Fibroblast of lung (primary cell): Measurements from ENCODE around the gene CLP1. TPM values are rescaled to one million over a fixed set of nuclear protein-coding genes. Genes with fewer than 3 reads are reported as not detected.

Experiments
- DNase-seq, 2 donors: peaks; one replicate each; pipeline versions ENCODE4 v3.0.0 to v3.0.0-alpha.2; 2010; ENCODE audit warnings: low read depth in 2 of 2
- H2AFZ ChIP-seq: 2 replicates; pipeline ENCODE4 v1.5.1; 2012; ENCODE audit warnings: low read length, control low read depth, inconsistent platforms
- H3K27ac ChIP-seq: 2 replicates; pipeline ENCODE4 v1.5.1; 2011; ENCODE audit warnings: low read length, control low read depth; ENCODE audit not compliant: insufficient read depth
- H3K27me3 ChIP-seq: 2 replicates; pipeline ENCODE4 v1.5.1; 2011; ENCODE audit warnings: mild to moderate bottlenecking, low read length; ENCODE audit not compliant: control insufficient read depth, insufficient read depth
- H3K36me3 ChIP-seq: 2 replicates; pipeline ENCODE4 v1.5.1; 2011; ENCODE audit warnings: low read length; ENCODE audit not compliant: control insufficient read depth, insufficient read depth
- H3K4me1 ChIP-seq: 2 replicates; pipeline ENCODE4 v1.5.1; 2011; ENCODE audit warnings: low read length; ENCODE audit not compliant: control insufficient read depth, insufficient read depth; ENCODE audit errors: extremely low read depth
- H3K4me2 ChIP-seq: 2 replicates; pipeline ENCODE4 v1.5.1; 2011; ENCODE audit warnings: low read length, control low read depth; ENCODE audit not compliant: insufficient read depth; ENCODE audit errors: extremely low read depth
- H3K4me3 ChIP-seq, 4 experiments: fragments of 200-600 bp in 1 of 4; sonication (generic) in 1 of 4; replicated peaks in 1 of 4; 2 replicates each; pipeline ENCODE4 v1.5.1; 2011 to 2016; ENCODE audit warnings: low read length in 4 of 4, low read depth in 3 of 4, mild to moderate bottlenecking in 3 of 4, control low read depth in 2 of 4, inconsistent platforms in 1 of 4, mixed read lengths in 1 of 4; ENCODE audit not compliant: insufficient read depth in 1 of 4; ENCODE audit errors: control extremely low read depth in 1 of 4
- H3K79me2 ChIP-seq: 2 replicates; pipeline ENCODE4 v1.5.1; 2012; ENCODE audit warnings: mild to moderate bottlenecking, low read length, inconsistent platforms; ENCODE audit not compliant: control insufficient read depth, insufficient read depth
- H3K9ac ChIP-seq: 2 replicates; pipeline ENCODE4 v1.5.1; 2011; ENCODE audit warnings: mild to moderate bottlenecking, low read length, control low read depth; ENCODE audit not compliant: insufficient read depth
- H3K9me3 ChIP-seq: 2 replicates; pipeline ENCODE4 v1.5.1; 2012; ENCODE audit warnings: low read depth, low read length; ENCODE audit not compliant: control insufficient read depth, insufficient read depth
- H4K20me1 ChIP-seq: 2 replicates; pipeline ENCODE4 v1.5.1; 2011; ENCODE audit warnings: low read length; ENCODE audit not compliant: control insufficient read depth, insufficient read depth; ENCODE audit errors: extremely low read depth
- CTCF ChIP-seq, 2 donors: IDR thresholded peaks in 1 of 2; conservative IDR thresholded peaks in 1 of 2; 1 replicate in 1 of 2; 2 replicates in 1 of 2; pipeline ENCODE4 v1.5.1; 2011 to 2012; ENCODE audit warnings: low read length in 2 of 2, control low read depth in 1 of 2, inconsistent platforms in 1 of 2, low read depth in 1 of 2, mild to moderate bottlenecking in 1 of 2
- EZH2 ChIP-seq: IDR thresholded peaks from 2 replicates; pipeline ENCODE4 v1.5.1; 2012; ENCODE audit warnings: low read length, control low read depth, mild to moderate bottlenecking; ENCODE audit errors: missing control alignments
- polyA plus RNA-seq, 2 donors: library from polyadenylated mRNA; depleted of rRNA in 1 of 2; stranded (reverse) in 1 of 2; unstranded in 1 of 2; fragments of >200 nt; gene quantifications; 2 replicates each; pipeline ENCODE4 v1.2.1, GENCODE V29; 2011 to 2012; ENCODE audit warnings: missing spikeins in 1 of 2
- total RNA-seq: library from RNA; depleted of rRNA; stranded (reverse); fragments of >200 nt; gene quantifications from 2 replicates; pipeline ENCODE4 v1.2.1, GENCODE V29; 2014

Gene CLP1
- total and polyA plus RNA-seq, 2 donors (not counting 1 experiment from before 2014, with no cell fraction given) = 13.2 to 24.1 TPM

- peak overlapping the region in 1 of 4 experiments; percentile 17 for H3K4me3 ChIP-seq
Measured at GRCh38 chr11:57653163-57653562, 4.4 kb upstream of the CLP1 start.

GRCh38 chr11:57656885-57657193 lies 723 bp upstream of the CLP1 start:
- no peak for TF ChIP-seq CTCF (conservative IDR thresholded peaks at IDR 0.05 in 1 of 2, IDR thresholded peaks at IDR 0.05 in 1 of 2; ENCODE audit: low read depth in 1 of 2, low read length in 2 of 2)
- TF ChIP-seq EZH2 = no peak
- H3K36me3 ChIP-seq = peaks cover 7% of the 10 kb centered on the region
- H3K9ac ChIP-seq = peak overlapping the region; percentile 78
- peaks cover 18% of the 10 kb centered on the region for H3K79me2 ChIP-seq
- H3K4me1 ChIP-seq = peaks cover 4% of the 10 kb centered on the region
- no peaks in the 10 kb centered on the region for H4K20me1 ChIP-seq
- peak overlapping the region; percentile 51 to 95 (median 75) for H3K4me3 ChIP-seq
- no peaks in the 10 kb centered on the region for H3K9me3 ChIP-seq
- no peak for DNase-seq
- H2AFZ ChIP-seq = peak overlapping the region; percentile 88
- H3K27ac ChIP-seq = peak overlapping the region; percentile 83
- peak overlapping the region; percentile 91 for H3K4me2 ChIP-seq
- no peaks in the 10 kb centered on the region for H3K27me3 ChIP-seq

More at GRCh38 chr11:57653163-57653562, 4.4 kb upstream of the CLP1 start:
- Histone ChIP-seq H2AFZ (no peak overlapping the region), H3K79me2 (peaks cover 6% of the 10 kb centered on the region), H3K4me1 (peaks cover 11% of the 10 kb centered on the region), H3K27ac (no peak overlapping the region), H3K9me3 (no peaks in the 10 kb centered on the region), H3K27me3 (peaks cover 3% of the 10 kb centered on the region), H4K20me1 (no peaks in the 10 kb centered on the region), H3K9ac (no peak overlapping the region), H3K4me2 (peak overlapping the region; percentile 58), H3K36me3 (no peaks in the 10 kb centered on the region)
- TF ChIP-seq CTCF (conservative IDR thresholded peaks at IDR 0.05 in 1 of 2, IDR thresholded peaks at IDR 0.05 in 1 of 2; ENCODE audit: low read depth in 1 of 2, low read length in 2 of 2) (no peak), EZH2 (no peak)
- DNase-seq = no peak

- Histone ChIP-seq H3K4me1 (peaks cover 4% of the 10 kb centered on the region), H4K20me1 (no peaks in the 10 kb centered on the region), H3K4me3 (peak overlapping the region; percentile 51 to 95 (median 83)), H3K9ac (peak overlapping the region; percentile 54), H3K79me2 (peaks cover 18% of the 10 kb centered on the region), H3K4me2 (peak overlapping the region; percentile 86), H3K27me3 (no peaks in the 10 kb centered on the region), H3K9me3 (no peaks in the 10 kb centered on the region), H2AFZ (peak overlapping the region; percentile 64), H3K36me3 (peaks cover 7% of the 10 kb centered on the region), H3K27ac (peak overlapping the region; percentile 36)
- no peak for DNase-seq
- TF ChIP-seq CTCF (conservative IDR thresholded peaks at IDR 0.05 in 1 of 2, IDR thresholded peaks at IDR 0.05 in 1 of 2; ENCODE audit: low read depth in 1 of 2, low read length in 2 of 2) (no peak), EZH2 (no peak)
Measured at GRCh38 chr11:57658023-57658361, 430 bp downstream of the CLP1 start.
